T-helper 1 cell treated with Interleukin-12 subunit alpha and Interleukin-12 subunit beta and Interleukin-4 antibody, amounts not matched to agents 30 ng/mL and 1 ng/mL, for 36 hours (primary cell): ENCODE results near the gene CDHR4. TPM values are rescaled to one million over a fixed set of nuclear protein-coding genes. Genes with fewer than 3 reads are reported as not detected.
"Not testable (repeated sequence)": the region's sequence is repeated elsewhere in the genome, so short reads cannot be mapped to it uniquely, and the experiment has no call there.

Experiments used
- intact Hi-C: fragments of 100-400 bp; cut with micrococcal nuclease; formaldehyde crosslinking; loops from one replicate; pipeline ENCODE4 v1.15.1; 2024
- total RNA-seq: library from RNA; stranded (reverse); gene quantifications from 2 replicates; pipeline ENCODE4 v1.2.3, GENCODE V29; 2022

Gene CDHR4, protein sequence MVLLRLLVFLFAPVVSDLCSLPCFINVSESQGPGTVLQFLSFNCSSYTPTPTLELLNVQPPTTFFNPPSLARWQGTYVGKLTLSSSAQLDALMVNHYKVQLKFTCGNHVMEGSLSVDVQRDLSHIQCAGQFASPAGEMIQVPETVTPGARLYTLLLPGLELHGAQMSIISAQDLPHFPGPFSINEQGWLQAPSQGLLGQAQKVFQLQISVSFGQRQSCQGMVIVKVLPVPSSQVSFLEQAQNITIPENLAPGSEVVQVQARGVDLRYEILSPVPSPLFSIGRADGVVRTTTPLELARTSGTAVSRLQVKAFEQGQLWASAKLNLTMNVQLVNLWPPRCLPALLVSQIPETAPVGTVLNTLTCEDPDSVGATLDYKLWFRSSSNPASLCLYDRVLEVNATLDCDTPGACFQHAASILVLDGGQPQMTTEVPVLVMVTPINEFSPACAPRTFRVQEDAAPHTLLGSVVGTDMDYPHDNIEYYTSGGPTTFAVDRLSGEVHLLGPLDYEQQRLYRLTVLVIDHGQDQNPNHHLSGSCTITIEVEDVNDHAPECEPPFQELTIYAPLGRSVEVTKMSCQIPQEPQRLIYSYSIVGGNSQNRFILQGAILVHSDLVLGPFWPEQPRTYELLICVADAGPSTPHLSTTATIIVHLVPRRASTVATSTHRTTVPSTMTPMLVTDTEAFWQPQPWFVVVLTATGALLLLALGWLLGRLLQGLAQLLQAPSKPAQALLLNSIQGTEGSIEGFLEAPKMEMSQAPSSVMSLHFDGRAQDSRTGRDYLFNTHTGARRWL
- 0.20 and 0.22 TPM in 2 replicates for total RNA-seq

DNA sequence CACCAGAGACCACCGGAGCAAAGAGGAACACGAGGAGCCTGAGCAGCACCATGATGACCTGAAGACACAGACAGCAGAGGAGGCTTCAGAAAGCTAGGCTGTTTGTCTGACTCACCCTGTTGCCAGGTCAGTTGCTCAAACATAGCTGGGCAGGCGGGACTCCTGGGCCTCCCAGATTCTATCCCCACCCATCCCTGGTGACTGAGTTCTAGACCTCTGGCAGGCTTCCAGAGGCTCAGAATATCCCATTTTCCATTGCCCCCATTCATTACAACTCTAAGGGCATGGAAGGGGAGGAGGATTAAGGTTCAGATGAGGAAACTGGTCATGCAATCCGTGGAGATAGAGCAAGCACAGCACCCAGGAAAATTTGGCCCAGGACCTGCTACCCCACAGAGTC is at the start of gene CDHR4:
Gene CDHR4 (minus strand): TSS at position 113 of the 400 bp plus-strand sequence. CDS start 61 bp downstream, at position 52.
- intact Hi-C loops = loop anchor here (5.0 kb wide), 1 partner anchor 438 kb away; the partner anchor contains the start of gene GNAI2

DNA sequence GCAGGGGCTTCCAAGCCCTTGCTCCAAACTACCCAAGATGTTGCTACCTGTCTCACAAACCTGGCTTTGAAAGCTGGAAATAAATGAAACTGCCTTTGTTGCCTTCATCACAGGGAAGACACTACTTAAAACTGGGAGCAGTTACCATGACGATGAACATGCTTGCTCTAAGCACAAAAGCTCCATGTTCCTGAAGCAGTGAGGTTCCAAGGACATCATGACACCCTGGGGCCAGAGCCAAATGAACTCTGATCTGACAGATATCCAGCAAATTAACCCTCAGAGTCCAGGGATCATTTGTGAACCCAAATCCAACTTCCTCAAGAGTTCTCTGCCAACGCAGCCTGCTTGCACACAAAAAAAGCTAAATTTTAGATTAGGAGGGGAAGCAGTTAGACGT is 46.0 kb upstream of the CDHR4 start:
- intact Hi-C loops = no loop called here

DNA sequence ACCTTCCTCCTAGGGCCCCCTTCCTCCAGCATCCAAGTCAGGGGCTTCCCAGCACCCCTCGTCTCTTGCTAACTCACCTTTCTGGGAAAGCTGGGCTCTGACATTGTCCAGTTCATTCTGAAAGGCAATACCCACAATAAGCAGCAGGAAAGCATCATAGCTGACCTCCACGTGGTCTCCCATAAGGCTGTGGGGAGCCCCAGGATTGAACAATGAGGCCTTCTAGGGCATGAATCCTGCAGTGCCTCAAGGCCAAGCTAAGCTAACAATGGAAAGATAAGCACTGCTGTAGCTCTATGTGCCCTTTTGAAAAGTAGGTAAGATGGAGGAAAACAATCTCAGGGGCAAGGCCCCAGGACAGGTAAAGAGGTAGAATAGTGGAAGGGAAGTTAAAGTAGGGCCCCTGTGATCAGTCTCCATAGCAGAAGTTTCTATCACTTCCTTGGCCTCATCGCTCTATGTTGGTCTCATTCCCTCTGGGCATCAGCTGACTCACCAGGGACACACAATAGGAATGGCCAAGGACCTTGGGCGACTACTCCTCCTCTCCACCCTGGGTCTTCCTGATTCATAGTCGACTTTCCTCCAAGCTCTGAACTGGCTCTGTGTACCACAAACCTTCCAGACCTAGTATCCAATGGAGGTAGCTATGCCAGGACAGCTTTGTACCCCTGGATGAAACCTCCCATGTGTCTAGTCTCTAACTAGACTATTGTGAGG is 45.0 kb upstream of the CDHR4 start:
- intact Hi-C loops = no loop called here

DNA sequence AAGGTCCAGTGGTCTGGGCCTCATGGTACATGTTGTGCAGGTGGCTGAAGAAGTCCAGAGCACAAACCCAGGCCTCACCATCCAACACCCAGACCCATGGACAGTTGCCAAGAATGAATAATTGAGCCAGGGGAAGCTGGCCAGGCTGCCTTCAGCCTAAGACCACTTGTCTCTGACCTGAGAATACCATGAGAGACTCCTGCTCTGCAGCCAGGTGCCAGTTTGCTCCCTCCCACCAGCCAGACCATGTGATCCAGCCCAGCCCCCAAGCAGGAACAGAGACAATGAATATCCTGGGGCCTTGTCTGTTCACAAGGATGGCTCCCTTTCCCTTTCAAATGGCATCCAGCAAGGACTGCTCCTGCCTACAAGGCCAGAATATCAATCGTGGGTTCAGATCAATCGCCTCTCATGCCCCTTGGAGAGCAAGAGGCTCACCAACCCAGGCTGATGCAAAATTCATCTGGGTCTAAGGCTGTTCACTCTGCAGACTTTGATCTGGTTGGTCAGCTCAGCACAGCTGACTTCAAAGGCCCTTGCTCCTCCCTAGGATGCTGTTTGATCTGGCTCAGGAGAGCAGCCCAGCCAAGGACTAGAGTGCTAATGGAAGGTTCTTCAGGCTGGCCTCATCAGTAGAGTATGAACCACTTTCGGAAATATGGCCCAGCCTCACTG is 43.3 kb upstream of the CDHR4 start:
- intact Hi-C loops = no loop called here

DNA sequence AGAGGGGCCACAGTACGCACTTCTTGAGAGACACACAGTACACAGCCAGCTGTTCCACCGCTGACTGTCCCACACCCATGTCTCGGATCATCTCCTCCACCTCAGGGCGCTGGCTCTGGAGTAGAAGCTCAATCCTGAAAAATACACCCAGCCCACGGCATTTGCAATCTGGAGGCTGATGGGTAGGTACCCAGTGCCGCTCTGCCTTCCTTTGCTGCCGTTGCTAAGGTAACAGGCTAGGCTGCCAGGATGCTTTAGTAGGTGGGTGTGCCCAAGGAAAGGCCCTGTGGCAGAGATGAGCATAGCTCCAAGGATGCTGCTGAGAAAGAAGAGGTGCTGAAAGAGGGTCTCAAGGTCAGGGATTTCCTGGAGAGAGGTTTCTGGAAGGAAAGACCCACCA is 42.1 kb upstream of the CDHR4 start:
- intact Hi-C loops = no loop called here

DNA sequence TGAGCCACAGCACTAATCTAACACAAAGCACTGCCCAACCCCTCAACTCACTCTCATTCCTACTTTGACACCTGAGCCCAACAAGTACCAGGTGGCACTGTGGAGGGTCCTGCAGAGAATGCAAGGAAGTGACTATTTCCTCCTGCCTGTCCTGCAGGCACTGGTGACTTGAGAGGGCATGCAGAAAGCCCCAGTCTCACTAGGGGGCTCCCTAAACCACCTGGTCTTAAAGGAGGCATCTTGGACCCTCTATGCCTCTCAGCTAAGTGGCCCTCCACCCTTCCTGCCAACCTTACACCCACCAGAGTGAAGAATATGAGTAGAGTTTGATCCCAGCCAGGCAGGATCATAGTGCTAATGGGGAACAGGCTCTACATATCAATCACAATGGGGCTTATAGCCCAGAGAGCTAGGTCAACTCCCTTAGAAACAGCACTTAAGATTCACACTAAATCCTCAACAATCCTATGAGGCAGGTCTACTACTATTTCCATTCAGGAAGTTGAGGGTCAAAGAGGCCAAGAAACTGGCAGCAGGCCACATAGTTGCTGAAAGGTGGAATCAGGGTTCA is 41.5 kb upstream of the CDHR4 start:
- intact Hi-C loops = no loop called here

DNA sequence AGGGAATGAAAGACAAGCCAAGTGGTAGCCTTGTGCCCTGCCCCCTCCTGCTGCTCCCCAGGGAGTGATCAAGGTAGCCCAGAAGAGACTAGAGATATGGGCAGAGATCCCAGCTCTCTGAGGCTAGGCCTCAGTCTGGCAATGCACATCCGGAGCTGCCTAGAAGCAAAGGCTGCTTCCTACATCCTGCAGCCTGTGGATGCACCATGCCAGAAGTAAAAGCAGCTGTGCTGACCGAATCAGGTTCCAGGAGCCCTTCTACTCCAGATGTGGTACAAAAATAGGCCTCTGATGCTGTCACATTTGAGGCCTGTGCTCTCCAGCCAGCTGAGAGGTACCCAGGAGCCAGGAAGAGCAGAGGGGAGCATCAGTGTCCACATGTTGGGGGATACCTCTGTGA is 40.7 kb upstream of the CDHR4 start:
- intact Hi-C loops = no loop called here

GRCh38 chr3:49839193-49839809 is 39.6 kb upstream of the CDHR4 start:
- intact Hi-C loops = loop anchor here (1.0 kb wide), 7 partner anchors 26 to 300 kb away; partner anchors contain the start of genes AMIGO3, IP6K1 and UBA7

GRCh38 chr3:49831341-49831740 is 31.7 kb upstream of the CDHR4 start:
- intact Hi-C loops = no loop called here

- intact Hi-C loops = no loop called here
These were observed 26.3 kb upstream of the CDHR4 start for GRCh38 chr3:49826016-49826415.

DNA sequence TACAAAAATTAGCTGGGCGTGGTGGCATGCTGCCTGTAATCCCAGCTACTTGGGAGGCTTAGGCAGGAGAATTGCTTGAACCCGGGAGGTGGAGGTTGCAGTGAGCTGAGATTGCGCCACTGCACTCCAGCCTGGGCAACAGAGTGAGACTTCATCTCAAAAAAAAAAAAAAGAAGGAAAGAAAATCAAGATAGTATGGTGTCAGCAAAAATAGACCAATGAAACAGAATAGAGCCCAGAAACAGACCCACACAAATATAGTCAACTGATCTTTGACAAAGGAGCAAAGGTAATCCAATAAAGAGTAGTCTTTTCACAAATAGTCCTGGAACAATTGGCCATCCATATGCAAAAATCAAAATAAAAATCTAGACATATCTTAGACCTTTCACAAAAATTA is 23.5 kb upstream of the CDHR4 start:
- intact Hi-C loops = not testable (repeated sequence)

DNA sequence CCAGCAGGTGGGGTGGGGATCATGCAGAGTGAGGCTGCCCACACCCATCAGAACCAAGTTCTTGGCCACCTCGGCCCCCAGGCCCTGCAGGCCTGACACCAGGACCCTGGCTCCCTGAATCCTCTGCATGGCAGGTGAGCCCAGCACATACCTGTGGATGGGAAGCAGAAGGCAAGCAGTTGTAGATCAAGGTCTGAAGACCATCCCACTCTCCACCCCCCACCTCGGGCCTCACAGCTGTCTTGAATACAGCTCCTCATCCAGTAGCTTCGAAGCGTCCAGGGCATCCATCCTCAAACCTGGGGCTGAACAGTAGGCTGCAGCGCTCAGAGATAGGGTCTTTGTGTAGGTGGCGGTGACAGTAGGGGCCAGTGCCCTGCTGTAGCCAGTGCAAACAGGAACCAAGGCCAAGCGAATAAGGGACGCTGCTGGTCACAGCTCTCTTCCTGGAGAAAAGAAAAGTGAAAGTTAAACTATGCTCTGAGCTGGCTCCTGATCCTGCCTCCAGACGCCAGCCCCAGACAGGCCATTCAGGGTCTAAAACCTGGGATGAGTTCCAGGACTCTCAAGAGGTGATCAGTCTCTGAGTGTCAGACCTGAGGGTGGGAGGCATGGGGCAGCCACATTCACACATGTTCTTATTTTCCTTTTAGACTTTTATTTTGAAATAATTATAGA is 14.0 kb upstream of the CDHR4 start, which contains the start of gene UBA7:
Gene UBA7 (minus strand): TSS at position 457 of the 678 bp plus-strand sequence. CDS start 166 bp downstream, at position 291.
- intact Hi-C loops = loop anchor here (1.0 kb wide), 3 partner anchors 10 to 27 kb away; partner anchors contain the start of genes INKA1 and IP6K1

- intact Hi-C loops = loop anchor here (1.0 kb wide), 3 partner anchors 10 to 27 kb away; partner anchors contain the start of genes INKA1 and IP6K1
These were observed 13.3 kb upstream of the CDHR4 start for GRCh38 chr3:49812916-49813496.

DNA sequence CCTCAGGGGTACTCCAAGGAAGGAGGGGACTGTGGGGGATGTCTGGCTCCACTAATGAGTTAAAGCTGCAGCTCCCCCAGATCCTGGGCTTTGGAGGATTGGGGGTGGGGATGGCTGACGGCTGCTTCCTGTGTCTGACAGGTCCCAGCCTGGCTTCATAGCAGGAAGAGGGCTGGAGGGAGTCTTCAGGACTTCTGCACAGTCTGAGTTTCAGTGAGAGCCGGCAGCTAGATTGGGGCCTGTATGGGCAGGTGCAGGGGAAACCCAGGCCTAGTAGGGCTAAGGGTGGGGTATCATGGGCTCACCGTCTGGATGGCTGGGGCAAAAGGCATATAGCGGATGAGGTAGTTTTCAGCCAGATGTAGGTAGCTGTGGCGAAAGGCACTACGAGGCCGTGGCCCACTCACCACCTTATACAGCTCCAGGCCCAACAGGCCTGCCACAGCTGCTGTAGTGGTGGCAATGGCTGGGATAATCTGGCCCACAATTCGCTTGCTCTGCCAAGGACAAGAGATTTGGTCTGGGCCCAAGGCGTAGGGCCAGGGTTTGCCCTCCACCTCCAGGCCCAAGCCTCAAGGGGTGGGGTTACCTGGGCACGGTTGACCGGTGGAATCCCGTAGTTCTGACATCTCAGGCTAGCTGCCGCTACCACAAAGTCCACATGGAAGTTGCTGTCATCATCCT is 7.9 kb upstream of the CDHR4 start:
- intact Hi-C loops = no loop called here

DNA sequence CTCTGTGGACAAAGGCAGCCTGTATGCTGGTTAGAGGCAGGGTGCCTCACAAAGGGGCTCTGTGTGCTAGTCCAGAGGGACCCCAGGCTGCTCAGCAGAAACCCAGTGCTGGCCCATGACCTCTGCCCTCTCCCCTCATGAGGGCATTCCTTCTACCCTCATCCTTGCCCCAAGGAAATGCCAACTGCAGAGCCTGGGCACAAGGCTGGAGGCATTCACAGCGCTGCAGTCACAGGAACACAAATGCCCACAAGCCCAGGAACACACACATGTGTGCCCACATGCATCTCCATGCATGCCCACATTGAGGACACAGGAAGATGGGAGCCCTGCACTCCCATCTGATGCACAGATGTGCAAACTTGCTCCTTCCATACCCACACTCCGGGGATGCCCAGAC is 7.2 kb upstream of the CDHR4 start:
- intact Hi-C loops = no loop called here

- intact Hi-C loops = no loop called here
These were observed 6.4 kb upstream of the CDHR4 start for GRCh38 chr3:49805897-49806701.

DNA sequence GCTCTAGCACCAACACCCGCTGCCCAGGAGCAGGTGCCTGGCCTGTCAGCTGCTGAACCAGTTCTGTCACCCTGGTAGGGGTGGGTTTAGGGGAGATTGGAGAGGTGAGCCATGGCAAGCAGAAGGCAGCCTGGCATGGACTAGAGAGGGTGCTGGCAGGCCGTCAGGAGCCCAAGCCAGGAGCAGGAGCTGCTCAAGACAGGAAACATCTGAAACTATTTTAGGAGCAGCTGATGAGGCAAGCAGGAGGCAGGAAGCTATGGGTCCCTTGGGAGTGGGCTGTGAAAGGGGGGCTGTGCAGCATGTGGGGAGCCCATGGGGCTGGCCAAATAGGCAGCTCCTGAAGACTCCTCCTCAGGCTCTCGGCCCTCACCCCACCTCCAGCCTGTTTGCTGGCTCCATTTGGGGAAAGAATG is 5.7 kb upstream of the CDHR4 start:
- intact Hi-C loops = no loop called here
